ENCODE measurements around the gene FAM111A.
A peak's percentile ranks its signal among the peaks of the same experiment; 100 is the strongest.

The FAM111A gene

GRCh38 chr11:59185386-59185945 lies 42.8 kb downstream of the FAM111A start:
- Histone ChIP-seq H3K9ac (ENCODE audit: low read depth in 1 of 2, low read length in 2 of 2) (peak overlapping the region; percentile 55 to 59), H3K27me3 (ENCODE audit: control insufficient read depth in 1 of 2, insufficient read depth in 2 of 2, low read length in 2 of 2) (no peaks in the 10 kb centered on the region), H3K27ac (ENCODE audit: low read depth, low read length) (peak overlapping the region; percentile 71), H3K36me3 (ENCODE audit: control insufficient read depth in 1 of 2, insufficient read depth in 2 of 2, low read length in 2 of 2) (peaks cover 18 to 36% of the 10 kb centered on the region in 2 donors), H3K9me3 (ENCODE audit: control insufficient read depth in 1 of 2, low read length in 2 of 2) (no peaks in the 10 kb centered on the region), H3K4me1 (ENCODE audit: control insufficient read depth in 1 of 2, insufficient read depth in 2 of 2, low read length in 2 of 2) (peaks cover 85 to 88% of the 10 kb centered on the region in 2 donors), H3K4me3 (ENCODE audit: low read depth in 1 of 2, low read length in 2 of 2) (peak overlapping the region; percentile 55 to 66)

GRCh38 chr11:59186130-59186594 lies 43.5 kb downstream of the FAM111A start:
- Histone ChIP-seq H3K9me3 (ENCODE audit: control insufficient read depth in 1 of 2, low read length in 2 of 2) (no peaks in the 10 kb centered on the region), H3K4me3 (ENCODE audit: low read depth in 1 of 2, low read length in 2 of 2) (peak overlapping the region; percentile 55 to 66), H3K4me1 (ENCODE audit: control insufficient read depth in 1 of 2, insufficient read depth in 2 of 2, low read length in 2 of 2) (peaks cover 92 to 95% of the 10 kb centered on the region in 2 donors), H3K27ac (ENCODE audit: low read depth, low read length) (peak overlapping the region; percentile 71), H3K36me3 (ENCODE audit: control insufficient read depth in 1 of 2, insufficient read depth in 2 of 2, low read length in 2 of 2) (peaks cover 18 to 37% of the 10 kb centered on the region in 2 donors), H3K27me3 (ENCODE audit: control insufficient read depth in 1 of 2, insufficient read depth in 2 of 2, low read length in 2 of 2) (no peaks in the 10 kb centered on the region), H3K9ac (ENCODE audit: low read depth in 1 of 2, low read length in 2 of 2) (peak overlapping the region; percentile 55 to 59)

- peaks cover 94 to 98% of the 10 kb centered on the region in 2 donors for H3K4me1 ChIP-seq (ENCODE audit: control insufficient read depth in 1 of 2, insufficient read depth in 2 of 2, low read length in 2 of 2)
- H3K27ac ChIP-seq (ENCODE audit: low read depth, low read length) = peak overlapping the region; percentile 26
- no peaks in the 10 kb centered on the region for H3K9me3 ChIP-seq (ENCODE audit: control insufficient read depth in 1 of 2, low read length in 2 of 2)
- H3K36me3 ChIP-seq (ENCODE audit: control insufficient read depth in 1 of 2, insufficient read depth in 2 of 2, low read length in 2 of 2) = peaks cover 22 to 37% of the 10 kb centered on the region in 2 donors
- H3K4me3 ChIP-seq (ENCODE audit: low read depth in 1 of 2, low read length in 2 of 2) = peak overlapping the region in 1 of 2 donors; percentile 66
- H3K9ac ChIP-seq (ENCODE audit: low read depth in 1 of 2, low read length in 2 of 2) = no peak overlapping the region
- H3K27me3 ChIP-seq (ENCODE audit: control insufficient read depth in 1 of 2, insufficient read depth in 2 of 2, low read length in 2 of 2) = no peaks in the 10 kb centered on the region
These were observed 44.4 kb downstream of the FAM111A start for GRCh38 chr11:59187035-59187434.

GRCh38 chr11:59187587-59187986 lies 44.9 kb downstream of the FAM111A start:
- Histone ChIP-seq H3K9me3 (ENCODE audit: control insufficient read depth in 1 of 2, low read length in 2 of 2) (no peaks in the 10 kb centered on the region), H3K27me3 (ENCODE audit: control insufficient read depth in 1 of 2, insufficient read depth in 2 of 2, low read length in 2 of 2) (no peaks in the 10 kb centered on the region), H3K4me3 (ENCODE audit: low read depth in 1 of 2, low read length in 2 of 2) (peak overlapping the region in 1 of 2 donors; percentile 66), H3K27ac (ENCODE audit: low read depth, low read length) (no peak overlapping the region), H3K4me1 (ENCODE audit: control insufficient read depth in 1 of 2, insufficient read depth in 2 of 2, low read length in 2 of 2) (peaks cover 89 to 93% of the 10 kb centered on the region in 2 donors), H3K36me3 (ENCODE audit: control insufficient read depth in 1 of 2, insufficient read depth in 2 of 2, low read length in 2 of 2) (peaks cover 28 to 38% of the 10 kb centered on the region in 2 donors), H3K9ac (ENCODE audit: low read depth in 1 of 2, low read length in 2 of 2) (no peak overlapping the region)

GRCh38 chr11:59188954-59189353 lies 46.3 kb downstream of the FAM111A start:
- Histone ChIP-seq H3K4me1 (ENCODE audit: control insufficient read depth in 1 of 2, insufficient read depth in 2 of 2, low read length in 2 of 2) (peaks cover 75 to 79% of the 10 kb centered on the region in 2 donors), H3K9ac (ENCODE audit: low read depth in 1 of 2, low read length in 2 of 2) (no peak overlapping the region), H3K4me3 (ENCODE audit: low read depth in 1 of 2, low read length in 2 of 2) (no peak overlapping the region), H3K36me3 (ENCODE audit: control insufficient read depth in 1 of 2, insufficient read depth in 2 of 2, low read length in 2 of 2) (peaks cover 26 to 40% of the 10 kb centered on the region in 2 donors), H3K27me3 (ENCODE audit: control insufficient read depth in 1 of 2, insufficient read depth in 2 of 2, low read length in 2 of 2) (no peaks in the 10 kb centered on the region), H3K27ac (ENCODE audit: low read depth, low read length) (no peak overlapping the region), H3K9me3 (ENCODE audit: control insufficient read depth in 1 of 2, low read length in 2 of 2) (no peaks in the 10 kb centered on the region)

- H3K27ac ChIP-seq (ENCODE audit: low read depth, low read length) = no peak overlapping the region
These were observed 47.3 kb downstream of the FAM111A start for GRCh38 chr11:59189986-59190385.

GRCh38 chr11:59191095-59191494 lies 48.4 kb downstream of the FAM111A start:
- H3K27me3 ChIP-seq (ENCODE audit: control insufficient read depth in 1 of 2, insufficient read depth in 2 of 2, low read length in 2 of 2) = no peaks in the 10 kb centered on the region
- H3K4me3 ChIP-seq (ENCODE audit: low read depth in 1 of 2, low read length in 2 of 2) = peak overlapping the region in 1 of 2 donors; percentile 10
- peaks cover 40 to 59% of the 10 kb centered on the region in 2 donors for H3K36me3 ChIP-seq (ENCODE audit: control insufficient read depth in 1 of 2, insufficient read depth in 2 of 2, low read length in 2 of 2)
- no peak overlapping the region for H3K9ac ChIP-seq (ENCODE audit: low read depth in 1 of 2, low read length in 2 of 2)
- H3K9me3 ChIP-seq (ENCODE audit: control insufficient read depth in 1 of 2, low read length in 2 of 2) = no peaks in the 10 kb centered on the region
- peaks cover 55 to 58% of the 10 kb centered on the region in 2 donors for H3K4me1 ChIP-seq (ENCODE audit: control insufficient read depth in 1 of 2, insufficient read depth in 2 of 2, low read length in 2 of 2)
- no peak overlapping the region for H3K27ac ChIP-seq (ENCODE audit: low read depth, low read length)

More at GRCh38 chr11:59189986-59190385, 47.3 kb downstream of the FAM111A start:
- Histone ChIP-seq H3K9ac (ENCODE audit: low read depth in 1 of 2, low read length in 2 of 2) (no peak overlapping the region), H3K36me3 (ENCODE audit: control insufficient read depth in 1 of 2, insufficient read depth in 2 of 2, low read length in 2 of 2) (peaks cover 29 to 48% of the 10 kb centered on the region in 2 donors), H3K4me3 (ENCODE audit: low read depth in 1 of 2, low read length in 2 of 2) (peak overlapping the region in 1 of 2 donors; percentile 1), H3K9me3 (ENCODE audit: control insufficient read depth in 1 of 2, low read length in 2 of 2) (no peaks in the 10 kb centered on the region), H3K27me3 (ENCODE audit: control insufficient read depth in 1 of 2, insufficient read depth in 2 of 2, low read length in 2 of 2) (no peaks in the 10 kb centered on the region), H3K4me1 (ENCODE audit: control insufficient read depth in 1 of 2, insufficient read depth in 2 of 2, low read length in 2 of 2) (peaks cover 65 to 69% of the 10 kb centered on the region in 2 donors)

GRCh38 chr11:59191890-59192289 lies 49.2 kb downstream of the FAM111A start:
- no peaks in the 10 kb centered on the region for H3K9me3 ChIP-seq (ENCODE audit: control insufficient read depth in 1 of 2, low read length in 2 of 2)
- H3K36me3 ChIP-seq (ENCODE audit: control insufficient read depth in 1 of 2, insufficient read depth in 2 of 2, low read length in 2 of 2) = peaks cover 48 to 67% of the 10 kb centered on the region in 2 donors
- H3K4me1 ChIP-seq (ENCODE audit: control insufficient read depth in 1 of 2, insufficient read depth in 2 of 2, low read length in 2 of 2) = peaks cover 47 to 50% of the 10 kb centered on the region in 2 donors

GRCh38 chr11:59192446-59193020 lies 49.9 kb downstream of the FAM111A start:
- no peak overlapping the region for H3K27ac ChIP-seq (ENCODE audit: low read depth, low read length)
- H3K36me3 ChIP-seq (ENCODE audit: control insufficient read depth in 1 of 2, insufficient read depth in 2 of 2, low read length in 2 of 2) = peaks cover 50 to 74% of the 10 kb centered on the region in 2 donors
- H3K9ac ChIP-seq (ENCODE audit: low read depth in 1 of 2, low read length in 2 of 2) = no peak overlapping the region
- peaks cover 40 to 45% of the 10 kb centered on the region in 2 donors for H3K4me1 ChIP-seq (ENCODE audit: control insufficient read depth in 1 of 2, insufficient read depth in 2 of 2, low read length in 2 of 2)
- H3K9me3 ChIP-seq (ENCODE audit: control insufficient read depth in 1 of 2, low read length in 2 of 2) = no peaks in the 10 kb centered on the region
- no peaks in the 10 kb centered on the region for H3K27me3 ChIP-seq (ENCODE audit: control insufficient read depth in 1 of 2, insufficient read depth in 2 of 2, low read length in 2 of 2)
- no peak overlapping the region for H3K4me3 ChIP-seq (ENCODE audit: low read depth in 1 of 2, low read length in 2 of 2)

More at GRCh38 chr11:59191890-59192289, 49.2 kb downstream of the FAM111A start:
- no peak overlapping the region for H3K27ac ChIP-seq (ENCODE audit: low read depth, low read length)
- H3K27me3 ChIP-seq (ENCODE audit: control insufficient read depth in 1 of 2, insufficient read depth in 2 of 2, low read length in 2 of 2) = no peaks in the 10 kb centered on the region
- no peak overlapping the region for H3K9ac ChIP-seq (ENCODE audit: low read depth in 1 of 2, low read length in 2 of 2)
- H3K4me3 ChIP-seq (ENCODE audit: low read depth in 1 of 2, low read length in 2 of 2) = no peak overlapping the region

GRCh38 chr11:59193587-59194130 lies 51.0 kb downstream of the FAM111A start:
- no peak overlapping the region for H3K9ac ChIP-seq (ENCODE audit: low read depth in 1 of 2, low read length in 2 of 2)
- H3K4me1 ChIP-seq (ENCODE audit: control insufficient read depth in 1 of 2, insufficient read depth in 2 of 2, low read length in 2 of 2) = peaks cover 33 to 39% of the 10 kb centered on the region in 2 donors
- H3K36me3 ChIP-seq (ENCODE audit: control insufficient read depth in 1 of 2, insufficient read depth in 2 of 2, low read length in 2 of 2) = peaks cover 50 to 75% of the 10 kb centered on the region in 2 donors
- no peak overlapping the region for H3K4me3 ChIP-seq (ENCODE audit: low read depth in 1 of 2, low read length in 2 of 2)
- H3K27me3 ChIP-seq (ENCODE audit: control insufficient read depth in 1 of 2, insufficient read depth in 2 of 2, low read length in 2 of 2) = no peaks in the 10 kb centered on the region
- no peak overlapping the region for H3K27ac ChIP-seq (ENCODE audit: low read depth, low read length)
- H3K9me3 ChIP-seq (ENCODE audit: control insufficient read depth in 1 of 2, low read length in 2 of 2) = no peaks in the 10 kb centered on the region

Measured in duodenal mucosa (tissue), 2 donors.